Chondrocyte (in vitro differentiated cells): Measurements from ENCODE around the gene ZNF598. TPM values are rescaled to one million over a fixed set of nuclear protein-coding genes. Genes with fewer than 3 reads are reported as not detected.
A peak's percentile ranks its signal among the peaks of the same experiment; 100 is the strongest.
"Not testable (repeated sequence)": the region's sequence is repeated elsewhere in the genome, so short reads cannot be mapped to it uniquely, and the experiment has no call there.

Source experiments
- DNase-seq: peaks from one replicate; pipeline ENCODE4 v3.0.0; 2021; ENCODE audit warnings: mixed read lengths, low spot score
- H3K27ac Mint-ChIP-seq: one replicate; pipeline ENCODE4 v1.8.0; 2021; ENCODE audit warnings: mild to moderate bottlenecking, moderate library complexity, mixed read lengths; ENCODE audit not compliant: unreplicated experiment
- H3K27me3 Mint-ChIP-seq: 2 replicates; pipeline ENCODE4 v1.8.0; 2021; ENCODE audit warnings: low read depth, mixed read lengths
- H3K36me3 Mint-ChIP-seq: 2 replicates; pipeline ENCODE4 v1.8.0; 2021; ENCODE audit warnings: low read depth, mixed read lengths
- H3K4me1 Mint-ChIP-seq: 2 replicates; pipeline ENCODE4 v1.8.0; 2021; ENCODE audit warnings: low read depth, mild to moderate bottlenecking, mixed read lengths
- H3K4me3 Mint-ChIP-seq: one replicate; pipeline ENCODE4 v1.8.0; 2021; ENCODE audit warnings: mild to moderate bottlenecking, moderate library complexity, mixed read lengths; ENCODE audit not compliant: unreplicated experiment
- H3K9me3 Mint-ChIP-seq: 2 replicates; pipeline ENCODE4 v1.8.0; 2021; ENCODE audit warnings: low read depth, mixed read lengths
- total RNA-seq: library from RNA; stranded (reverse); gene quantifications from 3 replicates; pipeline ENCODE4 v1.2.1, GENCODE V29; 2021
- TF ChIP-seq, protein P1 (sequence below): fragments of 200-600 bp; sonication (generic); IDR thresholded peaks from 2 replicates; pipeline ENCODE4 v1.5.0; 2021; ENCODE audit warnings: antibody characterized with exemption, mild to moderate bottlenecking, moderate library complexity

The ZNF598 gene
- total RNA-seq, 1 donor from 2014 or later = 41.7 TPM

DNA sequence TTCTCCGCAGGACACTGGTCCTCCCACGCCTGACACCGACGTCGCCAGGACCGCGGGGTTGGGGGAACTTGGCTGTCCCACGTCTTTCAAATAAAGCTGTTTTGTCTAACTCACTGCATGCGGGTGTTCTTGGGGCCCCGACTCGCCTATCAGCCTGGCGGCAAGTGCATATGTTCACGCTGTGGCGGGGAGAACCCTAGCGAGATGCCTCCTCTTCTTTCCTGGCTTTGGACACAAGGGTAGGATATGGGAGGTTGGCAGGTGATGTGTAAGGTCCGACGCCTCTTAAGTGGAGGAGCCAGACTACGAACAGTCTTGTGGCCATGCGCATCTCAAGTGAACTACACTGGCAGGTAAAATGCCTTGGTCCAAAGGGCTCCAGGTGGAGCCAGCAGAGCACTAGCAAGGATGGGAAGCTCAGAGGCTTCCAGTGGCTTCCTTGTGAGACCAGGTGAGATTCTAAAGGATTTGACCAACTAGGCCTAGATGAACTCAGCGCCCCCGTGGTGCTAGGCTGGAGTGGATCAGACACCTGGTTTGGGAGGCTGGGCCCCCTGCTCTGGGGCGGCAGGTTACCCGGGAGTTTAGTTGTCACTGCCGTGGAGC is 44.1 kb downstream of the ZNF598 start:
- no peak for DNase-seq
- peaks cover 41% of the 10 kb centered on the region for H3K4me1 Mint-ChIP-seq

DNA sequence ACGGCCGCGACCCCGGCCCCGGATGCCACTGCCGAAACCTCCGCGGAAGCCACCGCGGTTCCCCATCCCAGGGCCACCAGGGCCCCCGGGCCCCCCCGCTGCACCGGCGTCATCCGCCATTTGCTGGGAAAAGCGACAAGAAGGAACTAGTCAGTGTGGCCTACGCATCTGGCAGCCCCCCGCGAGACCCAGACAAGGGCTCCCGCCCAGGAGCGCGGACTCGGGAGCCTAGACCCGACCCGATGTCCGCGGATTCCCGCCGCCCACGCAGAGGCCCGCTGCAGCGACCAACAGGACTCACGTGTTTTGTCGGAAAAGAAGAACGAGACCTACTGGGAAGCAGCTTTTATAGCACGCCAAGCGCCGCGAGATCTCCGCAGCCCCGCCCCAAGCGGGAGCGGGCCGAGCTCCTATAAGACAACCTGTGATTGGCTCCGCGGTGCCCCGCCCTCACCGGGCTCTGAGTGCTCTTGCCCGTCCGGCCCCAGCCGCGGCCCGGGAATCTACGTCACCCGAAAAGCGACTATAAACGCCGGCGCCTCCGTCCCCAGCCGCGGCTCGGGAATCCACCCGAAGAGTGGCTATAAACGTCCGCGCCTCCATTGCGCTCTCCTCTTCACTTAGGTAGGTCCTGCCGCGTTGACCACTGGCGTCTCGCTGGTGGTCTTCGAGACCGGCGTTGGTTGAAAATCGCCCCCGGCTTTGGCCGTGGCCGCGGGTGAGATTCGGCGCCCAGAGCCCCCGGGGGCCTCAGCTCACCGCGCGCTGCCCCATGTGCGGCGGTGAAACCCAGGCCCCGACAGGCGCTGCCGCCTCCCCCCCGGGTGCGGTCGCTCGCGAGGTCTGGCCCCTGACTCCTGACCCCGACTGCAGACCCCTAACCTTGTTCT is 44.9 kb downstream of the ZNF598 start, which contains the start of gene RPS2:
RPS2 (minus strand) TSS at position 321 of the 890 bp plus-strand sequence; CDS start at position 120, 201 bp downstream.
- Mint-ChIP-seq H3K4me1 (peaks cover 47% of the 10 kb centered on the region), H3K9me3 (no peaks in the 10 kb centered on the region), H3K36me3 (peaks cover 15% of the 10 kb centered on the region), H3K27me3 (no peaks in the 10 kb centered on the region), H3K27ac (peak within 1 kb of the TSS; percentile 92), H3K4me3 (peak within 1 kb of the TSS; percentile 87)
- TF ChIP-seq, protein P1, sequence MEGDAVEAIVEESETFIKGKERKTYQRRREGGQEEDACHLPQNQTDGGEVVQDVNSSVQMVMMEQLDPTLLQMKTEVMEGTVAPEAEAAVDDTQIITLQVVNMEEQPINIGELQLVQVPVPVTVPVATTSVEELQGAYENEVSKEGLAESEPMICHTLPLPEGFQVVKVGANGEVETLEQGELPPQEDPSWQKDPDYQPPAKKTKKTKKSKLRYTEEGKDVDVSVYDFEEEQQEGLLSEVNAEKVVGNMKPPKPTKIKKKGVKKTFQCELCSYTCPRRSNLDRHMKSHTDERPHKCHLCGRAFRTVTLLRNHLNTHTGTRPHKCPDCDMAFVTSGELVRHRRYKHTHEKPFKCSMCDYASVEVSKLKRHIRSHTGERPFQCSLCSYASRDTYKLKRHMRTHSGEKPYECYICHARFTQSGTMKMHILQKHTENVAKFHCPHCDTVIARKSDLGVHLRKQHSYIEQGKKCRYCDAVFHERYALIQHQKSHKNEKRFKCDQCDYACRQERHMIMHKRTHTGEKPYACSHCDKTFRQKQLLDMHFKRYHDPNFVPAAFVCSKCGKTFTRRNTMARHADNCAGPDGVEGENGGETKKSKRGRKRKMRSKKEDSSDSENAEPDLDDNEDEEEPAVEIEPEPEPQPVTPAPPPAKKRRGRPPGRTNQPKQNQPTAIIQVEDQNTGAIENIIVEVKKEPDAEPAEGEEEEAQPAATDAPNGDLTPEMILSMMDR = peak; percentile 35
- DNase-seq = peak; percentile 100

More for the DNA sequence above, 44.1 kb downstream of the ZNF598 start:
- TF ChIP-seq, protein P1 = no peak
- Mint-ChIP-seq H3K27me3 (no peaks in the 10 kb centered on the region), H3K36me3 (peaks cover 15% of the 10 kb centered on the region), H3K27ac (peak overlapping the region; percentile 89), H3K4me3 (peak overlapping the region; percentile 87), H3K9me3 (no peaks in the 10 kb centered on the region)

DNA sequence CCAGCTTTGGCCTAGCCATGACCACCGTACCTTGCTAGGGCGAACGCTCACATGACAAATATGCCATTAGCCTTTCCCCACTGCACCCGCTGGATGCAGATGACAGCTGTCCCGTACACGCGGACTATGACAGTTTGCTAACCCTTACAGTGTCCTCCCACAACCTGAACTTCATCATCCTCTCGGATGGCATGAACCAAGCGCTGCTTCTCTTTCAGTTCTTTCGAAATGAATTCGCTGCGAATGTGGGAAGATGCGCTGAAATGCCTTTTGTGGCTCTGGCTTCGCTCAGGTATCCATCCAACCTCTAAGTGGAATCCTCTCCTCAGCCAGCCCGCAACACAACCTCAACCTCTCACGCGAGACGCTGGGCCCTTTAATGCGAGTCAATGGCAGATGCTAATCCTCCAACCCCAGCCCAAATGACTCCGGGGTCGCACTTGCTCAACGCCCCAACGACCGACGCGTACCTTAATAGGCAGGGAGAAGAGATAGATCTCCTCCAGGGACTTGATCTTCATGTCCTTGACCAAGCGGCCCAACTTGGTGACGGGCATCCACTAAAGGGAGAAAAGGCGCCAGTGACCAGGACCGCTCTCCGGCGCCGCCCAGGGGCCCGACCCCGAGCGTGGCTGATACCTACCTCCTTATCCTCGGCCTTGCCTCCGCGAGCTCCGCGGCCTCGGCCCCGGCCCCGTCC is 45.7 kb downstream of the ZNF598 start:
- no peaks in the 10 kb centered on the region for H3K9me3 Mint-ChIP-seq
- TF ChIP-seq, protein P1 = peak; percentile 57

DNA sequence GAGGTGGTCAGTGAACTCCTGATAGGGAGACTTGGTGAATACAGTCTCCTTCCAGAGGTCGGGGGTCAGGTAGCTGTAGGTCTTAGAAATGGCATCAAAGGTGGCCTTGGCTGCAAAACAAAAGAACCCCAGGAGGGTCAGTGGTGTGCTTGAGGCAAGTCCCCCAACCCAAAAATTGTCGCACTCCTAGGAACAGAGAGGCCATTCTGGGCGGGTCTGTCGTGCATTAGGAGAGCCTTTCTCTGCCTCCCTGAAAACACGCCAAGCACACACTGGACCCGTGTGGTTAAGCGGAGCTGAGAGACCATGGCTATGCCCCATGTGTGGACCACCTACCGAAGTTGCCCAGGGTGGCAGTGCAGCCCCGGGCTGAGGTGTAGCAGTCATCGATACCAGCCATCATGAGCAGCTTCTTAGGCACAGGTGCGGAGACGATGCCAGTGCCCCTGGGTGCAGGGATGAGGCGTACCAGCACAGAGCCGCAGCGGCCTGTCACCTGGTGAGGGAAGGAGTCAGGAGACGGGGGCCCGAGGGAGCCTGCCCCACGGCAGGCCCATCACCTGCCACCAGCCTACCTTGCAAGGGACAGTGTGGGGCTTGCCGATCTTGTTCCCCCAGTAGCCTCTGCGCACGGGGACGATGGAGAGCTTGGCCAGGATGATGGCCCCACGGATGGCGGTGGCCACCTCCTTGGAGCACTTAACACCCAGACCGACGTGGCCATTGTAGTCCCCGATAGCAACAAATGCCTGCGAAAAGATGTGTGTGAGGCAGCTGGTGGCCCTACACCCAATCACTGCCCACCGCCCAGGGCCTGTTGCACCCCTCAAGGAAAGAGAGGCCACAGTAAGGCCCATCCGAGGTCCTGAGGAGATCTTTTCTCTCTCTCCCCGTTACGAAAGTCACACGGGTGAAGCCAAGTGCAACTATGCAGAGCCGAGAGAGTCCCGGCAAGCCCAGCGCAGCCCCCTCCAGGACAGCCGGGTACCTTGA is 47.2 kb downstream of the ZNF598 start:
- Mint-ChIP-seq H3K4me1 (peaks cover 50% of the 10 kb centered on the region), H3K4me3 (peak overlapping the region; percentile 87), H3K36me3 (peaks cover 15% of the 10 kb centered on the region), H3K27ac (peak overlapping the region; percentile 92)
- not testable (repeated sequence) for DNase-seq, H3K9me3 Mint-ChIP-seq, H3K27me3 Mint-ChIP-seq

More for the DNA sequence above, 45.7 kb downstream of the ZNF598 start:
- Mint-ChIP-seq H3K27ac (peak overlapping the region; percentile 92), H3K4me3 (peak overlapping the region; percentile 87), H3K27me3 (no peaks in the 10 kb centered on the region), H3K36me3 (peaks cover 15% of the 10 kb centered on the region), H3K4me1 (peaks cover 50% of the 10 kb centered on the region)
- no peak for DNase-seq

DNA sequence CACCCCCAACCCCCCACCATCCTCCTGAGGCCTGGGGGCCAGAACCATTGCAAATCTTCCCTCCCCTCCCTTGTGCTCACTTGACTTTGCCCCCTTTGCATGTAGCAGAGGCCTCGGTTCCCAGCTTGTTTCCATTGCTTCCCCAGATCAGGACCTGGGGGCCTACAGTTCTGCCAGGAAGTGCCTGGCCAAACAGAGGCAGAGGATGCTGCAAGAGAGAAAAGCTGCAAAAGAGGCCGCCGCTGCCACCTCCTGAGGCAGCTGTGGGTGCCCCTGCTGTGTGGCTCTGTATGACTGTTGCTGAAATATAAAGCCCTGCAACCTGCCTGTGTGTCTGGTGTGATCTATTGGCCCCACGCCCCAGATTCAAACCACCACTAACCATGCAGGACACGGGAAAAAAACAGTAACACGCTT is 48.0 kb downstream of the ZNF598 start:
- peak overlapping the region; percentile 92 for H3K27ac Mint-ChIP-seq
- TF ChIP-seq, protein P1 = no peak
- H3K4me1 Mint-ChIP-seq = peaks cover 50% of the 10 kb centered on the region
- no peak overlapping the region for H3K4me3 Mint-ChIP-seq
- no peaks in the 10 kb centered on the region for H3K27me3 Mint-ChIP-seq
- no peaks in the 10 kb centered on the region for H3K9me3 Mint-ChIP-seq
- peaks cover 15% of the 10 kb centered on the region for H3K36me3 Mint-ChIP-seq
- DNase-seq = no peak
